IMR-90 (cell line): ENCODE results near the gene RFTN2. TPM values are rescaled to one million over a fixed set of nuclear protein-coding genes. Genes with fewer than 3 reads are reported as not detected.
"Not testable (repeated sequence)": the region's sequence is repeated elsewhere in the genome, so short reads cannot be mapped to it uniquely, and the experiment has no call there.

Experiments used
- ATAC-seq: fragments of 200-7000 bp; cut with Tn5 transposase; 2 replicates; pipeline ENCODE4 v1.9.1; 2020; ENCODE audit warnings: low read depth, mild to moderate bottlenecking, moderate library complexity
- BruUV-seq: library from RNA; stranded (reverse); fragments of 400-500 nt; replicated peaks from 2 replicates; lab custom pipeline; 2021; lab: Mats Ljungman, UMichigan
- CTCF ChIA-PET: fragments of 300-600 bp; formaldehyde crosslinking; extraction: SDS; loops from one replicate; lab custom pipeline; 2021; ENCODE audit warnings: antibody characterized with exemption; lab: Yijun Ruan, JAX
- POLR2A ChIA-PET: fragments of 300-600 bp; sonication (Branson Sonifier 250); formaldehyde crosslinking; loops from one replicate; lab custom pipeline; 2022; ENCODE audit warnings: antibody characterized with exemption; ENCODE audit not compliant: unreplicated experiment; lab: Charles Lee
- DNase-seq: peaks from one replicate; pipeline ENCODE4 v3.0.0; 2013
- H2AFZ ChIP-seq: replicated peaks from 2 replicates; pipeline ENCODE3; 2013; ENCODE audit warnings: low read length, mild to moderate bottlenecking; ENCODE audit not compliant: poor library complexity
- H2AK5ac ChIP-seq: 2 replicates; pipeline ENCODE4 v1.6.1; 2013; ENCODE audit warnings: low read depth, low read length, inconsistent platforms
- H2AK9ac ChIP-seq: replicated peaks from 2 replicates; pipeline ENCODE3; 2013; ENCODE audit warnings: mild to moderate bottlenecking, low read depth, low read length, moderate library complexity; ENCODE audit not compliant: poor library complexity
- H2BK120ac ChIP-seq: 2 replicates; pipeline ENCODE4 v1.6.1; 2013; ENCODE audit warnings: low read depth, low read length, inconsistent platforms
- H2BK15ac ChIP-seq: 3 replicates; pipeline ENCODE4 v1.6.1; 2013; ENCODE audit warnings: low read depth, low read length, inconsistent platforms
- H2BK20ac ChIP-seq: 2 replicates; pipeline ENCODE4 v1.6.1; 2013; ENCODE audit warnings: low read depth, mild to moderate bottlenecking, inconsistent platforms, low read length, moderate library complexity
- H2BK5ac ChIP-seq: 2 replicates; pipeline ENCODE4 v1.6.1; 2013; ENCODE audit warnings: mild to moderate bottlenecking, low read depth, low read length, inconsistent platforms; ENCODE audit not compliant: poor library complexity, severe bottlenecking
- H3K14ac ChIP-seq: replicated peaks from 2 replicates; pipeline ENCODE4 v1.6.1; 2013; ENCODE audit warnings: low read depth, low read length, inconsistent platforms
- H3K18ac ChIP-seq: 2 replicates; pipeline ENCODE4 v1.6.1; 2013; ENCODE audit warnings: low read depth, low read length, control low read depth
- H3K23ac ChIP-seq: 2 replicates; pipeline ENCODE4 v1.6.1; 2013; ENCODE audit warnings: low read depth, low read length, inconsistent platforms
- H3K27ac ChIP-seq: 2 replicates; pipeline ENCODE4 v1.5.1; 2013; ENCODE audit warnings: mild to moderate bottlenecking, control low read depth, low read length; ENCODE audit not compliant: insufficient read depth
- H3K27me3 ChIP-seq: 2 replicates; pipeline ENCODE4 v1.6.1; 2013; ENCODE audit warnings: low read length; ENCODE audit not compliant: control insufficient read depth, insufficient read depth
- H3K36me3 ChIP-seq: 2 replicates; pipeline ENCODE4 v1.6.1; 2013; ENCODE audit warnings: low read length, mixed read lengths; ENCODE audit not compliant: control insufficient read depth, insufficient read depth
- H3K4ac ChIP-seq: 2 replicates; pipeline ENCODE4 v1.6.1; 2013; ENCODE audit warnings: low read depth, low read length, inconsistent platforms
- H3K4me1 ChIP-seq: 2 replicates; pipeline ENCODE4 v1.6.1; 2013; ENCODE audit warnings: low read length, mixed read lengths; ENCODE audit not compliant: control insufficient read depth, insufficient read depth
- H3K4me2 ChIP-seq: 2 replicates; pipeline ENCODE4 v1.6.1; 2013; ENCODE audit warnings: low read depth, mild to moderate bottlenecking, control low read depth, low read length, moderate library complexity
- H3K4me3 ChIP-seq: 2 replicates; pipeline ENCODE4 v1.5.1; 2013; ENCODE audit warnings: low read depth, mild to moderate bottlenecking, control low read depth, low read length, moderate library complexity; ENCODE audit not compliant: insufficient read depth
- H3K56ac ChIP-seq: 2 replicates; pipeline ENCODE4 v1.6.1; 2013; ENCODE audit warnings: low read length, inconsistent platforms; ENCODE audit not compliant: insufficient read depth; ENCODE audit errors: extremely low read depth
- H3K79me1 ChIP-seq, 2 experiments: 2 replicates each; pipeline ENCODE4 v1.6.1; 2013; ENCODE audit warnings: low read length in 2 of 2, inconsistent platforms in 1 of 2, low read depth in 1 of 2
- H3K9ac ChIP-seq: 2 replicates; pipeline ENCODE4 v1.6.1; 2013; ENCODE audit warnings: low read depth, low read length, control low read depth
- H3K9me1 ChIP-seq: 2 replicates; pipeline ENCODE4 v1.6.1; 2013; ENCODE audit warnings: low read length, inconsistent platforms; ENCODE audit not compliant: insufficient read depth
- H3K9me3 ChIP-seq: 2 replicates; pipeline ENCODE4 v1.6.1; 2013; ENCODE audit warnings: low read length; ENCODE audit not compliant: control insufficient read depth, insufficient read depth
- H4K20me1 ChIP-seq: 2 replicates; pipeline ENCODE4 v1.6.1; 2013; ENCODE audit warnings: low read length, inconsistent platforms; ENCODE audit not compliant: insufficient read depth
- H4K5ac ChIP-seq: 2 replicates; pipeline ENCODE4 v1.6.1; 2013; ENCODE audit warnings: mild to moderate bottlenecking, low read depth, low read length, control low read depth
- H4K8ac ChIP-seq, 2 experiments: 2 replicates each; pipeline ENCODE4 v1.6.1; 2013; ENCODE audit warnings: low read depth in 2 of 2, low read length in 2 of 2, control low read depth in 1 of 2, inconsistent platforms in 1 of 2
- H4K91ac ChIP-seq: 2 replicates; pipeline ENCODE4 v1.6.1; 2013; ENCODE audit warnings: low read depth, low read length, inconsistent platforms; ENCODE audit not compliant: insufficient read depth
- WGBS, 2 experiments: methylation state at CpG; one replicate each; pipeline versions ENCODE4 v1.1.5 to v1.1.7; 2013; ENCODE audit warnings: missing lambda C conversion rate in 2 of 2; ENCODE audit not compliant: insufficient read length in 1 of 2; ENCODE audit errors: extremely low coverage in 2 of 2; 5-methylcytosine and 5-hydroxymethylcytosine counted together
- dilution Hi-C: fragments of 300-500 bp; cut with HindIII; formaldehyde crosslinking; loops from one replicate; pipeline ENCODE4 v1.14.3; 2018; ENCODE audit warnings: low sequenced_read_pairs; ENCODE audit not compliant: unreplicated experiment
- in situ Hi-C: fragments of 300-500 bp; cut with MboI; formaldehyde crosslinking; loops from 3 replicates; pipeline ENCODE4 v1.14.3; 2019; ENCODE audit warnings: low sequenced_read_pairs, inconsistent platforms, mixed read lengths
- intact Hi-C: fragments of 100-400 bp; cut with micrococcal nuclease; formaldehyde crosslinking; loops from 2 replicates; pipeline ENCODE4 v1.10.0; 2022
- polyA plus RNA-seq, 3 experiments: library from polyadenylated mRNA; depleted of rRNA; stranded (reverse); fragments of >200 nt; gene quantifications; 2 replicates each; pipeline ENCODE4 v1.2.3, GENCODE V29; 2012; ENCODE audit warnings: low replicate concordance in 1 of 3
- total RNA-seq: library from RNA; depleted of rRNA; stranded (reverse); fragments of >200 nt; gene quantifications from 2 replicates; pipeline ENCODE4 v1.2.3, GENCODE V29; 2012

Gene RFTN2
- total and polyA plus RNA-seq, 2 of the 4 experiments (the other 2 are of a cell fraction), result 0.44 to 2.3 TPM

DNA sequence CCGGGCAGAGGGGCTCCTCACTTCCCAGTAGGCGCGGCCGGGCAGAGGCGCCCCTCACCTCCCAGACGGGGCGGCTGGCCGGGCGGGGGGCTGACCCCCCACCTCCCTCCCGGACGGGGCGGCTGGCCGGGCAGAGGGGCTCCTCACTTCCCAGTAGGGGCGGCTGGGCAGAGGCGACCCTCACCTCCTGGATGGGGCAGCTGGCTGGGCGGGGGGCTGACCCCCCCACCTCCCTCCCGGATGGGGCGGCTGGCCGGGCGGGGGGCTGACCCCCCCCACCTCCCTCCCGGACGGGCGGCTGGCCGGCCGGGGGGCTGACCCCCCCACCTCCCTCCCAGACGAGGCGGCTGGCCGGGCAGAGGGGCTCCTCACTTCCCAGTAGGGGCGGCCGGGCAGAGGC is 20.6 kb upstream of the RFTN2 start:
- dilution Hi-C loops, H4K20me1 ChIP-seq, H3K27me3 ChIP-seq, DNase-seq, H3K9me3 ChIP-seq, H2AK5ac ChIP-seq, H2BK120ac ChIP-seq, H3K23ac ChIP-seq, BruUV-seq, H2BK20ac ChIP-seq, H2BK15ac ChIP-seq, H3K56ac ChIP-seq, H4K5ac ChIP-seq, in situ Hi-C loops, H3K4me2 ChIP-seq, H2AK9ac ChIP-seq, POLR2A ChIA-PET, H2AFZ ChIP-seq, CTCF ChIA-PET, ATAC-seq, H3K4me1 ChIP-seq, intact Hi-C loops, H4K8ac ChIP-seq, H3K14ac ChIP-seq, H3K4me3 ChIP-seq, H3K18ac ChIP-seq, H3K4ac ChIP-seq, H3K9ac ChIP-seq, H3K9me1 ChIP-seq, H2BK5ac ChIP-seq, H3K79me1 ChIP-seq, H3K36me3 ChIP-seq, H3K27ac ChIP-seq, H4K91ac ChIP-seq: not testable (repeated sequence)
- WGBS, 2 experiments, result no CpG with 5 or more reads among the region's 30 CpGs

DNA sequence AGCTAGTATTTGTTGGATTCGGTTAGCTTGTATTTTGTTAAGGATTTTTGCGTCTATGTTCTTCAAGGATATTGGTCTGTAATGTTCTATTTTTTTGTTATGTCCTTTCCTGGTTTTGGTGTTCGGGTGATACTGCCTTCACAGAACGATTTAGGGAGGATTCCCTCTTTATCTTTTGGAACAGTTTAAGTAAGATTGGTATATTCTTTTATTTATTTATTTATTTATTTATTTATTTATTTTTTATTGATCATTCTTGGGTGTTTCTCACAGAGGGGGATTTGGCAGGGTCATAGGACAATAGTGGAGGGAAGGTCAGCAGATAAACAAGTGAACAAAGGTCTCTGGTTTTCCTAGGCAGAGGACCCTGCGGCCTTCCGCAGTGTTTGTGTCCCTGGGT is 19.8 kb upstream of the RFTN2 start:
- BruUV-seq, DNase-seq, H3K4me3 ChIP-seq, H3K79me1 ChIP-seq, H3K18ac ChIP-seq, H2AK9ac ChIP-seq, H4K20me1 ChIP-seq, H3K14ac ChIP-seq, H2AFZ ChIP-seq, H3K36me3 ChIP-seq, H3K4me2 ChIP-seq, intact Hi-C loops, H2AK5ac ChIP-seq, H4K8ac ChIP-seq, H3K9me1 ChIP-seq, CTCF ChIA-PET, H4K5ac ChIP-seq, H3K9me3 ChIP-seq, H2BK20ac ChIP-seq, H3K27ac ChIP-seq, in situ Hi-C loops, H4K91ac ChIP-seq, H2BK5ac ChIP-seq, H2BK120ac ChIP-seq, dilution Hi-C loops, H3K9ac ChIP-seq, H3K27me3 ChIP-seq, H3K4me1 ChIP-seq, H3K56ac ChIP-seq, H3K23ac ChIP-seq, H2BK15ac ChIP-seq, ATAC-seq, H3K4ac ChIP-seq: not testable (repeated sequence)
- POLR2A ChIA-PET, result interaction anchor here (0.6 kb wide), 1 partner anchor 159 kb away, joined by 3 read pairs; no protein-coding TSS in a partner anchor
- WGBS, 2 experiments, result no CpG with 5 or more reads among the region's 6 CpGs
